GM18508 (cell line): ENCODE results near the gene KDM6A.
A peak's percentile ranks its signal among the peaks of the same experiment; 100 is the strongest.
"Not testable (repeated sequence)": the region's sequence is repeated elsewhere in the genome, so short reads cannot be mapped to it uniquely, and the experiment has no call there.

Source experiments
- ATAC-seq: cut with Tn5 transposase; IDR thresholded peaks from one replicate; pipeline ENCODE4 v1.9.1; 2021; ENCODE audit warnings: moderate number of reproducible peaks; ENCODE audit not compliant: insufficient read depth, unreplicated experiment

Gene KDM6A

GRCh38 chrX:44872821-44873414, at the start of gene KDM6A:
Gene KDM6A (plus strand): TSS chrX:44873188. CDS start chrX:44873552, 364 bp downstream.
- ATAC-seq = peak; percentile 95

DNA sequence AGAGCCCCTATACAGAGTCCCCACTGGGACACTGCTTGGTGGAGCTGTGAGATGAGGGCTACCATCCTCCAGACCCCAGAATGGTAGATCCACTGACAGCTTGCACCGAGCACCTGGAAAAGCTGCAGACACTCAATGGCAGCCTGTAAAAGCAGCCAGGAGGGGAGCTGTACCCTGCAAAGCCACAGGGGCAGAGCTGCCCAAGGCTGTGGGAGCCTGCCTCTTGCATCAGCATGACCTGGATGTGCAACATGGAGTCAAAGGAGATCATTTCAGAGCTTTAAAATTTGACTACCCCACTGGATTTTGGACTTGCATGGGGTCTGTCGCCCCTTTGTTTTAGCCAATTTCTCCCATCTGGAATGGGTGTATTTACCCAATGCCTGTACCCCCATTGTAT, 49.8 kb upstream of the KDM6A start:
- not testable (repeated sequence) for ATAC-seq

GRCh38 chrX:44828008-44828605, 44.9 kb upstream of the KDM6A start:
- no peak for ATAC-seq

DNA sequence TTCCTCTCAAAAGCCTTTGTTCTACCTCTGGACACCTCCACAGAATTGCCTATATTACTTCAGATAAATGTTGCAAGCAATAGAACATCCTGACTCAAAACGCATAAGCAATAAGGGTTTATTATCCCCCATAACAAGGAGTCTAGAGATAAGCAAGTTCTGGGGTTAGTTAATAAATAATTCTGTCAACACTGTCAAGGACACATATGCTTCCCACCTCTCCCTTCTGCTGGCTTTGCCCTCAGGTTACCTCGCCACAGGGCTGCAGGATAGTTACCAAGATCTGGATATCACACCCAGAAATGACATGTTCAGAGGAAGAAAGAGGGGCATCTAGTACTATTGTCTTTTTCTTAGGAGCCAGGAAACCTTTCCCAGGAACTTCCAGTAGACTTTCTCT, 43.2 kb upstream of the KDM6A start:
- no peak for ATAC-seq

- ATAC-seq = no peak
Observed at GRCh38 chrX:44842550-44843317, 30.3 kb upstream of the KDM6A start.

DNA sequence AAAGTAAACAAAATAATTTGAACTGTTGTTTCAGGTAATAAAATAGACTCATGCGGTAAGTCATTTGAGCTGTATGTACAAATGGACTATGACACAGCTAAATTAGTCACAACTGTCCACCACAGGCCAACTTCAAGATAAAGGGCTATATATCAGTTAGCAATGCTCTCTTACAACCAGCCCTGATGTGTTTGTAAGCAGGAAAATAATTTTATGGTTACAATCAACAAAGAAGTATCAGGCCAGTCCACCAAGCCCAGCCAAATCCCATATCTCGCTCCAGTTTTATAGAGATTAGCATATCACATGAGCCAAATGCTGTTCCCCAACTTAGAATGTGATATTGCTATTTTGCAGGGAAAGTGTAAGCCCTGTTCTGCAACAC, 29.7 kb upstream of the KDM6A start:
- ATAC-seq = no peak

GRCh38 chrX:44843753-44844152, 29.2 kb upstream of the KDM6A start, which contains the start of gene DUSP21:
Gene DUSP21 (plus strand): TSS chrX:44844021. CDS start chrX:44844133, 112 bp downstream.
- no peak for ATAC-seq

DNA sequence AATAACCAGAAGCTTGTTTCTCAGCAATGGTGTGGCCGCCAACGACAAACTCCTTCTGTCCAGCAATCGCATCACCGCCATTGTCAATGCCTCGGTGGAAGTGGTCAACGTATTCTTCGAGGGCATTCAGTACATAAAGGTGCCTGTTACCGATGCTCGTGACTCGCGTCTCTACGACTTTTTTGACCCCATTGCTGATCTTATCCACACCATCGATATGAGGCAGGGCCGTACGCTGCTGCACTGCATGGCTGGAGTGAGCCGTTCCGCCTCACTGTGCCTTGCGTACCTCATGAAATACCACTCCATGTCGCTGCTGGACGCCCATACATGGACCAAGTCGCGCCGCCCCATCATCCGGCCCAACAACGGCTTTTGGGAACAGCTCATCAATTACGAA, 28.8 kb upstream of the KDM6A start:
- no peak for ATAC-seq

DNA sequence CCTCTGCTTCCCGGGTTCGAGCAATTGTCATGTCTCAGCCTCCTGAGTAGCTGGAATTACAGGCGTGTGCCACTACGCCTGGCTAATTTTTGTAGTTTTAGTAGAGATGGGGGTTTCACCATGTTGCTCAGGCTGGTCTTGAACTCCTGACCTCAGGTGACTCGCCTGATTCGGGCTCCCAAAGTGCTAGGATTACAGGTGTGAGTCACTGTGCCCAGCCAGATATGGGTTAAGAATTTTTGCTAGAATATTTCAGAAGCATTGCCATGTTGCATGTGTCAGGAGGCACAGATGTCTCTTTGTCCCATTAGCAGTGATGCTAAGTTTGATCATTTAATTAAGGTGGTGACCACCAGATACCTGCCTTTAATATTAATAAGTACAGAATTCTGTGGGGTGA, 22.1 kb upstream of the KDM6A start:
- ATAC-seq = not testable (repeated sequence)

- ATAC-seq = no peak
Observed at GRCh38 chrX:44871114-44871645, 1.8 kb upstream of the KDM6A start.

DNA sequence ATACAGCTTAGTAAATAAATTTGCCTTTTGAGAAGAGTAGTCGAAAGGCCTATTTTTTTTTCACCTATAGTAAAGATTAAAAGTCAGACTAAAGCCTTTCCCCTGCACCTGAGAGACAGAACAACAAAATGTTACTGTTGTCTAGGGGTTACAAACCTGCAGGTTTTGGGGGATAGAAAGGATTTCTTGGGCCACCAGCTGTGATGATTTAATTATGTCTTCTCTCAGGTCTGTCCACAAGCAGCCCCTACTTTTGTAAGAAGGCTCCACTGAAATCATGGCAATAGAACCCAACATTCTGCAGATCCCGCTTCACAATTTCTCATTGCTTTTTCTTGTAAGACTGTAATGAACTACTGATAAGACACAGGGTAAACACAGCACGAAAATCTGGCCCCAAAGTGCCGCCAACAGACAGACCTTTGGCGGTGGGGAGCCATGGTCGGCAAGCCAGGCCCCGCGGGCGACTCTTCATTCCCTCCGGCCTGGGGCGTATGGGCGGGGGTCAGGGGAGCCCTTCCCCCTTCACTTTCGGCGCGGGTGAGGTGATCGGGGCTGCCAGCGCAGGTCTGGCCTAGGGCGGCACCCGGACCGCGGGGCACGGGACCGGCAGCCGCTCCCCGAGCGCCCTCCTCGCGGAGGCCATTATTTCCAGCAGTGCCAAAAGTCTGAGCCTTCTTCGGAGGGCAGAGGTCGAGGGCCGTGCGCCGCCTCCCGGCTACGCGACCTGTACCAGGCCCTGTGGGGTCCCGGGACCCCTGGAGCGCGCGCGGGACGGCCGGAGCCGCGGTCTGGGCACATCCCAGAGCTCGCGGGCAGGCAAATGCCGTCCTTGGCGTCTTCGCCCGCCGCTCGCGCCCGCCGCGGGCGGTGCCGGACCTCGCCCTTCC, 812 bp upstream of the KDM6A start:
- ATAC-seq = peak; percentile 7

DNA sequence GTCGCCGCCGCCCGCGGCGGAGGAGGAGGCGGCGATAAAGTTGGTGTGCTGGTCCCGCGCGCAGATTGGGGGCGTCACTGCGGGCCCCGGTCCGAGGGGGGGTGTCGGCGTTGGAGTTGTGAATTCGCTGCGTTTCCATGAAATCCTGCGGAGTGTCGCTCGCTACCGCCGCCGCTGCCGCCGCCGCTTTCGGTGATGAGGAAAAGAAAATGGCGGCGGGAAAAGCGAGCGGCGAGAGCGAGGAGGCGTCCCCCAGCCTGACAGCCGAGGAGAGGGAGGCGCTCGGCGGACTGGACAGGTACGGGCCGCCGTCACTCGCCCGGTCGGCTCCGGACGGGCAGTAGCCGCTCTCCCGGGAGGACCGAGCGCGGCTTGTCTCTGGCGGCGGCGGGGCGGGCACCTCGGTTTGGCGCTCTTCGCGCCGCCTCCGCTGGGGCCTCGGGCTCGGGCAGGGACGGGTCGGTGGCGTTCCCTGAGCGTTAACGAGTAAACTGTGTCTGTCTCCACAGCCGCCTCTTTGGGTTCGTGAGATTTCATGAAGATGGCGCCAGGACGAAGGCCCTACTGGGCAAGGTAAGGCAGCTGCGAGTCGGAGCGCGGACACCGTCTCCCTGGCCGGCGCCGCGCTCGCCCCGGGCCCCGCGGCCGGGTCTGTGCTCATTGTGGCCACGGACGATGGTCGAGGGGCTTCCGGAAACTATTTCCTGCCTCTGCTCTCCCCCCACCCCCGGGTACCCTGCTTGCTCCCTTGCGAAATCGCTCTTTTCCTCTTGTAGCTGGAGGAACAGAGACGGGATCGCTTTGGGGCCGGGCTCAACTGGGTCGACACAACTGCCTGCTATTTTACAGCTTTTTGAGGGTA, 658 bp downstream of the KDM6A start:
- ATAC-seq = no peak

DNA sequence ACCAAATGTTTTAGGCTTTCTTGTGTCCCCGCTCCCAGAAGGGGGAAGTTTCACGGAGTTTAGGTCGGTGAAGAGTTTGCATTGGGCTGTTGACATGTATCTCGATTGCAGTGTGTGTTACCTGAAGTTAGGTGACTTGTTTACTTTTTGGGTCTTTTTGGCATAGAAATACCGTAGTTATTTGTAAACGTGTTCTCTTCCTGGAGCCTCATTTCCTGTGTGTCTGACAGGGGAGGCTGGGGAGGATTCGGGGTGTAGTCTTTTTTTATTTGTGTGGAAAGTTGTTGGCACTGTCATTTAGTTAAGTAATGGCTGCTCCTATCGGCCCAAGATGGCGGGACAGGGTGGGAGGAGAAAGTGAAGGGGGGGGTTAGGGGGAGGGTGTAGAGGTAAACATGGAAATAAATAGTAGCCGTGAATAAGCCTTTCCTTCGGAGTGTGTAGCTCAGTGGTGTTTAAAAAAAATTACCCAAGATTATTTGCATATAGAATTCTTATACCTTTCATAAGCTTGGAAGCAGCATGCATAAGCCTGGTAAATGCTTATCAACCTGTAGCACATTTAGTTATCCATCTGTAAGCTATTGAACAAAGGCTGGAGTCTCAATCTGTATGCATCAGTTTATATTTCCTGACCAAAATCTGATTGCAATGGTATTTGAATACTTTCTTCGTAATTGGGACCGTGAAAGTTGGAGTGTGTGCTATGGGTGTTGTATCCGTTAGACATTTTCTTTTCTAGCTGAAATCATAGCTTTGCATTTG, 1.6 kb downstream of the KDM6A start:
- ATAC-seq = no peak

- ATAC-seq = no peak
Observed at GRCh38 chrX:44875185-44875489, 2.1 kb downstream of the KDM6A start.

DNA sequence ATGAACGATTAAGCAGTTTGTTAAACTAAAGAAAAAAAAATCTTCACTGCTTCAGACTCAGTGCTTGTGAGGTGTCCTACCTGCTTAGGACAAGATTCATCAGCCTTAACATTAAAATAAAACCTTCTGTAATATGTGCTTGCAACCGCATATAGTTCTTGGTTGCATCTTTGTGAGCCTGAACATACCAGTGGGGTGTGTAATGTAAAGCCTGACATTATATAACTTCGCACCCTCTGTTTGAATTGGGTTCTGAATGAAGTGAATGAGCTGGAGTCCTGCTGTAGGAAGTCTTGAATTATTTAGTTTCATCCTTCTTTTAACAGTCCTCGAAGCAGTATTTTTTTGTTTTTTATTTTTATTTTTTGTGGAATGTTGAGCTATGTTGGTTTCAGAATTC, 3.1 kb downstream of the KDM6A start:
- ATAC-seq = no peak

- ATAC-seq = no peak
Observed at GRCh38 chrX:44876767-44877166, 3.8 kb downstream of the KDM6A start.

- no peak for ATAC-seq
Observed at GRCh38 chrX:44878780-44879179, 5.8 kb downstream of the KDM6A start.

DNA sequence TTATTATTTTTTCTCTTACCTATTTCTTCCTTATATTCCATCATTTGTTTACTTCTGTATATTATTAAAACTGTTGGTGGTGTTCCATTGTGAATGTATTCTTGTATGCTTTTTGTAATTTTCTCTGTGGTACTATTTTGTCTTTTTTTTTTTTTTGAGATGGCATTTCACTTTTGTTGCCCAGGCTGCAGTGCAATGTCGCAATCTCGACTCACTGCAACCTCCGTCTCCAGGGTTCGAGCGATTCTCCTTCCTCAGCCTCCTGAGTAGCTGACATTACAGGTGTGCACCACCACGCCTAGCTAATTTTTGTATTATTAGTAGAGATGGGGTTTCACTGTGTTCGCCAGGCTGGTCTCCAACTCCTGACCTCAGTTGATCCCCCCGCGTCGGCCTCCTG, 8.6 kb downstream of the KDM6A start:
- no peak for ATAC-seq

DNA sequence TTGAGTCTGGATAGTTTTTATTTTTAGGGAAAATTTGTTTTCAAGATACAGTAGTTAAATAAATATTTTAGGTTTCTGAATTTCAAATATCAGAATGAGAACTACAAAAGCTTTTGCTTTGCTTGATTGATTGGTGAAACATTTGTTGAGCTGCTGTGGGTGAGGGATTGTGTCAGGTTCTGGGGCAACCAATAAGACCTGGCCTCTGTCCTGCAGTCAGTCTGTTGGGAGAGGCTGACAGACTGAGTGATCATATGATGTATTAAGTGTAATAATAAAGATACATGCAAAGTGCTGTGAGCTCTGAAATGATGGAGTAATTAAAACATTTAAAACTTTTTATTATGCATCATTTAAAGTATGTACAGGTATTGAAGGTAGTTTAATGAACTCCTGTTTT, 9.6 kb downstream of the KDM6A start:
- no peak for ATAC-seq
